Measurements from ENCODE around the gene RETREG1.
"Not testable (repeated sequence)": the region's sequence is repeated elsewhere in the genome, so short reads cannot be mapped to it uniquely, and the experiment has no call there.

RETREG1 gene

GRCh38 chr5:16476417-16476816 is 140.4 kb downstream of the RETREG1 start:
- H3K4me1 ChIP-seq (ENCODE audit: control insufficient read depth, insufficient read depth, low read length); POLR2A ChIA-PET; H3K4me3 ChIP-seq (ENCODE audit: low read depth, low read length); H3K27ac ChIP-seq (ENCODE audit: extremely low read depth, low read depth, low read length); H3K9me3 ChIP-seq (ENCODE audit: control insufficient read depth, insufficient read depth, low read depth, low read length); H3K36me3 ChIP-seq (ENCODE audit: control insufficient read depth in 2 of 2, insufficient read depth in 1 of 2, low read length in 2 of 2): not testable (repeated sequence)
- CTCF ChIA-PET, result interaction anchor here (0.6 to 2.0 kb wide), 5 partner anchors 11 to 337 kb away, joined by 3 to 5 read pairs (median 3); no protein-coding TSS in a partner anchor
- peak; percentile 95 for TF ChIP-seq ZNF146 (tag by site-specific recombination; IDR thresholded peaks at IDR 0.05)

- TF ChIP-seq ZNF140 (tag by site-specific recombination; IDR thresholded peaks at IDR 0.05) (no peak), ZNF184 (tag by site-specific recombination; IDR thresholded peaks at IDR 0.05) (no peak), OVOL3 (tag by site-specific recombination; IDR thresholded peaks at IDR 0.05) (no peak), ZNF785 (tag by site-specific recombination; IDR thresholded peaks at IDR 0.05) (no peak), ZBTB6 (tag by site-specific recombination; IDR thresholded peaks at IDR 0.05) (no peak), ZNF169 (tag by site-specific recombination; IDR thresholded peaks at IDR 0.05) (no peak), ZNF175 (tag by site-specific recombination; IDR thresholded peaks at IDR 0.05) (no peak)
- no peak overlapping the region for H3K4me3 ChIP-seq (ENCODE audit: low read depth, low read length)
- CTCF ChIA-PET, result interaction anchor here (0.8 to 2.5 kb wide), 5 partner anchors 13 to 718 kb away, joined by 3 to 8 read pairs (median 4); no protein-coding TSS in a partner anchor
- H3K4me1 ChIP-seq (ENCODE audit: control insufficient read depth, insufficient read depth, low read length), result peaks cover 7% of the 10 kb centered on the region; the same call in 1 of the 2 replicates
- POLR2A ChIA-PET, result no interaction called here
- H3K36me3 ChIP-seq (ENCODE audit: control insufficient read depth in 2 of 2, insufficient read depth in 1 of 2, low read length in 2 of 2), result peaks cover 0 to 12% of the 10 kb centered on the region in 2 experiments; a peak in 1 of 3 replicates
- no peaks in the 10 kb centered on the region for H3K9me3 ChIP-seq (ENCODE audit: control insufficient read depth, insufficient read depth, low read depth, low read length)
- H3K27ac ChIP-seq (ENCODE audit: extremely low read depth, low read depth, low read length), result no peak overlapping the region
Measured at GRCh38 chr5:16471387-16471786, 145.4 kb downstream of the RETREG1 start.

GRCh38 chr5:16467363-16468219 is 149.2 kb downstream of the RETREG1 start:
- Histone ChIP-seq H3K4me3 (ENCODE audit: low read depth, low read length) (no peak overlapping the region), H3K4me1 (ENCODE audit: control insufficient read depth, insufficient read depth, low read length) (peaks cover 13% of the 10 kb centered on the region; the same call in 1 of the 2 replicates), H3K27ac (ENCODE audit: extremely low read depth, low read depth, low read length) (no peak overlapping the region), H3K36me3 (ENCODE audit: control insufficient read depth in 2 of 2, insufficient read depth in 1 of 2, low read length in 2 of 2) (peaks cover 12 to 23% of the 10 kb centered on the region in 2 experiments), H3K9me3 (ENCODE audit: control insufficient read depth, insufficient read depth, low read depth, low read length) (no peaks in the 10 kb centered on the region)
- TF ChIP-seq ZBTB1 (tag by site-specific recombination; IDR thresholded peaks at IDR 0.05) (no peak), ZNF184 (tag by site-specific recombination; IDR thresholded peaks at IDR 0.05) (no peak), ZNF658 (tag by site-specific recombination; IDR thresholded peaks at IDR 0.05) (no peak), ELK4 (IDR thresholded peaks at IDR 0.05; ENCODE audit: borderline replicate concordance, low read depth, low read length) (no peak), ZNF211 (tag by site-specific recombination; IDR thresholded peaks at IDR 0.05; ENCODE audit: low read depth) (no peak), ZNF654 (tag by site-specific recombination; IDR thresholded peaks at IDR 0.05; ENCODE audit: low read depth) (no peak), ZNF292 (tag by site-specific recombination; IDR thresholded peaks at IDR 0.05; ENCODE audit: borderline replicate concordance, low read depth) (no peak), ZNF37A (tag by site-specific recombination; IDR thresholded peaks at IDR 0.05) (no peak), ZBTB7A (tag by site-specific recombination; IDR thresholded peaks at IDR 0.05; ENCODE audit: low read depth) (no peak), ZNF169 (tag by site-specific recombination; IDR thresholded peaks at IDR 0.05) (no peak), ZNF639 (tag by site-specific recombination; IDR thresholded peaks at IDR 0.05) (no peak), ATF2 (tag by site-specific recombination; IDR thresholded peaks at IDR 0.05; ENCODE audit: low read depth) (no peak)
- ChIA-PET CTCF (interaction anchor here (0.6 to 1.7 kb wide), 5 partner anchors 39 to 879 kb away, joined by 3 to 9 read pairs (median 3); no protein-coding TSS in a partner anchor), POLR2A (no interaction called here)
